HUES48 (cell line): ENCODE data around the gene RGS7.
"Not testable (repeated sequence)": the region's sequence is repeated elsewhere in the genome, so short reads cannot be mapped to it uniquely, and the experiment has no call there.

Source experiments
- H3K27ac ChIP-seq: one replicate; pipeline ENCODE4 v1.7.0; 2013; ENCODE audit warnings: low read depth, low read length, inconsistent platforms
- H3K27me3 ChIP-seq: 2 replicates; pipeline ENCODE4 v1.6.1; 2013; ENCODE audit warnings: mild to moderate bottlenecking, low read length; ENCODE audit not compliant: control insufficient read depth, insufficient read depth
- H3K36me3 ChIP-seq: 2 replicates; pipeline ENCODE4 v1.6.1; 2013; ENCODE audit warnings: low read length; ENCODE audit not compliant: control insufficient read depth, insufficient read depth
- H3K4me1 ChIP-seq: 2 replicates; pipeline ENCODE4 v1.6.1; 2013; ENCODE audit warnings: mild to moderate bottlenecking, low read length; ENCODE audit not compliant: control insufficient read depth, insufficient read depth
- H3K4me3 ChIP-seq: 2 replicates; pipeline ENCODE4 v1.5.1; 2013; ENCODE audit warnings: mild to moderate bottlenecking, low read depth, low read length
- H3K9ac ChIP-seq: 2 replicates; pipeline ENCODE4 v1.6.1; 2013; ENCODE audit warnings: mild to moderate bottlenecking, low read depth, low read length, moderate library complexity
- H3K9me3 ChIP-seq: 2 replicates; pipeline ENCODE4 v1.6.1; 2013; ENCODE audit warnings: low read length; ENCODE audit not compliant: control insufficient read depth, insufficient read depth

RGS7 gene

GRCh38 chr1:240800291-240800690, 556.7 kb downstream of the RGS7 start:
- Histone ChIP-seq H3K9me3 (no peaks in the 10 kb centered on the region), H3K27ac (no peak overlapping the region), H3K27me3 (no peaks in the 10 kb centered on the region), H3K9ac (no peak overlapping the region), H3K4me3 (no peak overlapping the region), H3K36me3 (no peaks in the 10 kb centered on the region), H3K4me1 (no peaks in the 10 kb centered on the region)

GRCh38 chr1:240797050-240797449, 560.0 kb downstream of the RGS7 start:
- no peak overlapping the region for H3K9ac ChIP-seq
- no peaks in the 10 kb centered on the region for H3K4me1 ChIP-seq
- no peak overlapping the region for H3K4me3 ChIP-seq
- no peaks in the 10 kb centered on the region for H3K9me3 ChIP-seq
- H3K36me3 ChIP-seq: no peaks in the 10 kb centered on the region
- no peak overlapping the region for H3K27ac ChIP-seq
- no peaks in the 10 kb centered on the region for H3K27me3 ChIP-seq

GRCh38 chr1:240794046-240794843, 562.8 kb downstream of the RGS7 start:
- Histone ChIP-seq H3K27me3 (no peaks in the 10 kb centered on the region), H3K9me3 (no peaks in the 10 kb centered on the region), H3K9ac (no peak overlapping the region), H3K27ac (no peak overlapping the region), H3K4me3 (no peak overlapping the region), H3K36me3 (no peaks in the 10 kb centered on the region), H3K4me1 (no peaks in the 10 kb centered on the region)

- no peaks in the 10 kb centered on the region for H3K9me3 ChIP-seq
- H3K27me3 ChIP-seq: no peaks in the 10 kb centered on the region
- H3K36me3 ChIP-seq: no peaks in the 10 kb centered on the region
- H3K4me3 ChIP-seq: no peak overlapping the region
- H3K9ac ChIP-seq: no peak overlapping the region
- H3K4me1 ChIP-seq: no peaks in the 10 kb centered on the region
- H3K27ac ChIP-seq: no peak overlapping the region
Measured at GRCh38 chr1:240792915-240793529, 564.0 kb downstream of the RGS7 start.

DNA sequence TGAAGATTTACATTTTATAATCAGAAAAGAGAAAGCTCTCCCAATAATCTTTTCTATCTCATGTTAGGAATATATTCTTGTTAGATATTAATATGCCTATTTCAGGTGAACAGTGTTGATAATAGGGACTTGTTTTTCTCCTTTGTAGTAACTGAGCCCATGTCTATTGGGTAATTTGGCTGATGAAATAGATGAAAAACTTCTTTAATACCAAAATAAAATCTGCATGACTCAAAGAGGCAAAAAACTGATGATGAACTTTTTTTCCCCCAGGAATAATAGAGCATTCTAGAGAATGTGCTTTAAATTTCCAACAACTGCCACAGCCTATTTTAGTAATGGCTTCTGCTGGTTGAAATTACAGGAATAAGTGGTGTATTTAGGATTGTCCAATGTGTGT, 566.1 kb downstream of the RGS7 start:
- H3K4me3 ChIP-seq: no peak overlapping the region
- no peaks in the 10 kb centered on the region for H3K36me3 ChIP-seq
- no peak overlapping the region for H3K27ac ChIP-seq
- no peak overlapping the region for H3K9ac ChIP-seq
- H3K4me1 ChIP-seq: no peaks in the 10 kb centered on the region
- H3K27me3 ChIP-seq: no peaks in the 10 kb centered on the region
- H3K9me3 ChIP-seq: no peaks in the 10 kb centered on the region

DNA sequence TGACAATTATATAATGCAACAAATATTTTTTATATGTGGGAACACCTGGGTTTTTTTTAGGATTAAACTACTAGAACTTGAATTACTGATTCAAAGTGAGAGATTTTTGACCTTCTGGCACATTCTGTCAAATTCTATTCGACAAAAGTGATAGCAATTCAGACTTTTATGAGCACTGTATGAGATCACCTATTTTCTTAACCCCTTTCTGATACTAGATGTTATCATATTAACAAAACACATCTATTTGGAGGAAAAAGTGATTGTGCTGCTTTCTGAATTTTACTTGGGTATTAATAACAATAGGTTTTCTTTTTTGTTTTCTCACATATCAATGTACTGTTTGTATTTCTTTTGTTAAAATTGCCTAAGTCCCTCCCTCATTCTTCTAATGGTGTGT, 570.1 kb downstream of the RGS7 start:
- Histone ChIP-seq H3K27ac (no peak overlapping the region), H3K36me3 (no peaks in the 10 kb centered on the region), H3K27me3 (no peaks in the 10 kb centered on the region), H3K4me3 (no peak overlapping the region), H3K9ac (no peak overlapping the region), H3K4me1 (no peaks in the 10 kb centered on the region), H3K9me3 (no peaks in the 10 kb centered on the region)

DNA sequence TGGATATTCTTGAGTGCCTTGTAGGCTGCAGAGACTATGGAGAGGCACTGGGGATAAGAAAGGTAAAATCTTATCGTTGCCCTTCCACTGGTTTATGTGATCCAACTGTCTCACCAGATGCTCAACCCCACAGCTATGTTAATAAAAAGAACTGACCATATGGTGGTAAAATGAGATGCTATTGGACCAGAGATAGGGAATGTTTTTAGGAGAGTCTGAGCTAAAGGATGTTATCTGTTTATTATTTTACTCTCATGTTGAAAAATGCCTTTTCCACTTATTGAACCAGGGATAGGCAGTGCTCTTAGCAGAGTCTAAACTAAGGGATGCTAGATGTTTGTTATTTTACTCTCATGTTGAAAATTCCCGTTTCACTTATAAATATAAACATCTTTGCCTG, 572.2 kb downstream of the RGS7 start:
- no peak overlapping the region for H3K27ac ChIP-seq
- no peak overlapping the region for H3K9ac ChIP-seq
- H3K36me3 ChIP-seq: no peaks in the 10 kb centered on the region
- no peaks in the 10 kb centered on the region for H3K9me3 ChIP-seq
- no peaks in the 10 kb centered on the region for H3K4me1 ChIP-seq
- H3K27me3 ChIP-seq: no peaks in the 10 kb centered on the region
- H3K4me3 ChIP-seq: no peak overlapping the region

DNA sequence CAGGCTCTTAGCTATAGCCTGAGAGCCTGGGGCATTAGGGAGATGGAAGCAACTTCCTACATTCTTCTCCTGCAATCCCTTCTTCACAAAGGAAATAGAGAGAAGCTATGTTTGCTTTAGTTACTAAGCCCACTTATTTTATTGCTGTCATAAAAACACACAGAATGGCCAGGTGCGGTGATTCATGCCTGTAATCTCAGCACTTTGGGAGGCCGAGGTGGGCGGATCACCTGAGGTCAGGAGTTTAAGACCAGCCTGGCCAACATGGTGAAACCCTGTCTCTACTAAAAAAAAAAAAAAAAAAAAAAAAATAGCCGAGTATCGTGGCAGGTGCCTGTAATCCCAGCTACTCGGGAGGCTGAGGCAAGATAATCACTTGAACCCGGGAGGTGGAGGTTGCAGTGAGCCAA, 573.3 kb downstream of the RGS7 start:
- not testable (repeated sequence) for H3K4me3 ChIP-seq, H3K9ac ChIP-seq, H3K27me3 ChIP-seq, H3K4me1 ChIP-seq, H3K27ac ChIP-seq, H3K9me3 ChIP-seq, H3K36me3 ChIP-seq

DNA sequence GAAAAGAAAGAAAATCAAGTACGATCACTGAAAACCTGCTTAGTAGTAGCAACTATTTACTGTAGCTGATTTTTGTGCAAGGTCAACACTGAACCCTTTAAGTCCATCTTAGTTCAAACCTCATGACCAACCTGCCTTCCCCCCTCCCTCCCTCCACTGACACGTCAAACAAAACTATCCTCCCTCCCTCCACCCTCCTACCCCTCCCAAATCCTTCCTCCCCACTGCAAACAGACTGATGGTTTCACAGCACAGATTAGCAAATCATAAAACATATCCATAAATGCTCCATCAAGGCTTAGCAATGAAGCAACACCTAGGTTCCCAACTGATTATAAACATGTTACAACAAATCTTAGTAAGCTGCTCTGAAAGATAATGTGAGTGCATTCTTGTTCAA, 580.8 kb downstream of the RGS7 start:
- Histone ChIP-seq H3K4me1 (no peaks in the 10 kb centered on the region), H3K27ac (no peak overlapping the region), H3K36me3 (no peaks in the 10 kb centered on the region), H3K9ac (no peak overlapping the region), H3K9me3 (no peaks in the 10 kb centered on the region), H3K27me3 (no peaks in the 10 kb centered on the region), H3K4me3 (no peak overlapping the region)

DNA sequence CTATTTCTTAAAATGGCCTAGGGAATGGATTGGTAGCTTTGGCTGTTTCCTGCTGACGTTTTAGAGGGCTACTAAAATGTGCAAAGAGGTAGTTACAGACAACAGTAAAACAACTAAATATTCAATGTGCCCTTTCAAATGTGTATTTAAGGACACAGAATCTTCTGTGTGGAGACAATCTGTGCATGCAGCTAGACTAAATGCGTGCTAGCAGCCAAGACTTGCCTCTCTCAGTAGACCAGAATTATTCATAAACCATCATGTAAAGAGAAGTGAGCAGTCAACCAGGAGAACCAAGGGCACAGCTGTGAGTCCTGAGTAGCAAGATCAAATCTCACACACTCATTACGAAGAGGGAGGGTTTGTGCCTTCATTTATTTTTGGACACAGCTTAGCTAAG, 584.9 kb downstream of the RGS7 start:
- no peak overlapping the region for H3K27ac ChIP-seq
- H3K9me3 ChIP-seq: no peaks in the 10 kb centered on the region
- H3K36me3 ChIP-seq: no peaks in the 10 kb centered on the region
- no peak overlapping the region for H3K9ac ChIP-seq
- no peak overlapping the region for H3K4me3 ChIP-seq
- H3K27me3 ChIP-seq: no peaks in the 10 kb centered on the region
- peaks cover 7% of the 10 kb centered on the region; the same call in 1 of the 2 replicates for H3K4me1 ChIP-seq

DNA sequence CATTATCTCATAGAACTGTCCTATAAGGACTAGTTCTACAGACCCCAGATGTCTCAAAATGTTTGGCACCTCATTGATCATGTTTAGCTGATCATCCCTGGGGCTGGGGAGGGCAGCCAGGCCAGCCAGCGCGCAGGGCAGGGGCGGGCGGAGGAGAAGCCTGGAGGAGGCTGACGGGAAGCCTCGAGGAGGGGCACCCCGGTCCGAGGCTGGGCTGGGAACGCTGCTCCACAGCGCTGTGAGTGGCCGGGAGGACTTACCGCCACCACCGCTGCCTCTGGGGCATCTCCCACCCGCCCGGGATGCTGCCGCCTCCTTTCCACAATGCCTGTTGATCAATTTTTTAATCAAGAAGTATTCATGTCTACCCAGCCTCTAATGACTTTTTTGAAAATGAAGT, 585.6 kb downstream of the RGS7 start:
- peaks cover 7% of the 10 kb centered on the region; the same call in 1 of the 2 replicates for H3K4me1 ChIP-seq
- no peaks in the 10 kb centered on the region for H3K9me3 ChIP-seq
- H3K9ac ChIP-seq: no peak overlapping the region

More for the DNA sequence above, 585.6 kb downstream of the RGS7 start:
- Histone ChIP-seq H3K27me3 (no peaks in the 10 kb centered on the region), H3K27ac (no peak overlapping the region), H3K4me3 (no peak overlapping the region), H3K36me3 (no peaks in the 10 kb centered on the region)
